ENCODE measurements around the gene KATNAL2.

GRCh38 chr18:47143899-47144485, 226.6 kb downstream of the KATNAL2 start:
- TF ChIP-seq CTCF (IDR thresholded peaks at IDR 0.05 in 2 of 3, conservative IDR thresholded peaks at IDR 0.05 in 1 of 3; ENCODE audit: control insufficient read depth in 2 of 3, extremely low read depth in 1 of 3, insufficient read depth in 1 of 3, low read depth in 3 of 3, low read length in 3 of 3), result no peak
- no peak for TF ChIP-seq EGR1 (IDR thresholded peaks at IDR 0.05; ENCODE audit: borderline replicate concordance in 1 of 2, low read depth in 2 of 2, low read length in 2 of 2)
- TF ChIP-seq PRDM15 (CRISPR knock-in tag; IDR thresholded peaks at IDR 0.05), result no peak
- TF ChIP-seq HCFC1 (IDR thresholded peaks at IDR 0.05; ENCODE audit: low read length), result no peak
- no peak for TF ChIP-seq EP300 (IDR thresholded peaks at IDR 0.05; ENCODE audit: borderline replicate concordance in 1 of 2, control insufficient read depth in 1 of 2, low read depth in 2 of 2, low read length in 2 of 2)
- TF ChIP-seq SMC3 (IDR thresholded peaks at IDR 0.05; ENCODE audit: borderline replicate concordance, low read length), result no peak
